H9 (cell line): ENCODE data around the gene OR2H2. TPM values are rescaled to one million over a fixed set of nuclear protein-coding genes. Genes with fewer than 3 reads are reported as not detected.

ENCODE experiments used
- DNase-seq: peaks from one replicate; pipeline ENCODE4 v3.0.0-alpha.2; 2017
- H2AFZ ChIP-seq: one replicate; pipeline ENCODE4 v1.6.1; 2013; ENCODE audit warnings: mild to moderate bottlenecking, low read length, control low read depth, moderate library complexity
- H2AK5ac ChIP-seq: 2 replicates; pipeline ENCODE4 v1.6.1; 2013; ENCODE audit warnings: low read length, control low read depth, mixed read lengths; ENCODE audit not compliant: insufficient read length
- H2BK120ac ChIP-seq: one replicate; pipeline ENCODE4 v1.6.1; 2013; ENCODE audit warnings: low read depth, mild to moderate bottlenecking, low read length, control low read depth, inconsistent platforms; ENCODE audit not compliant: poor library complexity, severe bottlenecking
- H2BK12ac ChIP-seq: 2 replicates; pipeline ENCODE4 v1.6.1; 2013; ENCODE audit warnings: low read length, control low read depth, mixed read lengths, low read depth; ENCODE audit not compliant: insufficient read length
- H2BK15ac ChIP-seq: 2 replicates; pipeline ENCODE4 v1.6.1; 2013; ENCODE audit warnings: low read depth, low read length, control low read depth
- H2BK20ac ChIP-seq: one replicate; pipeline ENCODE4 v1.6.1; 2013; ENCODE audit warnings: low read depth, mild to moderate bottlenecking, low read length, control low read depth, inconsistent platforms; ENCODE audit not compliant: poor library complexity, severe bottlenecking
- H2BK5ac ChIP-seq: 2 replicates; pipeline ENCODE4 v1.6.1; 2013; ENCODE audit warnings: low read length, control low read depth, mixed read lengths; ENCODE audit not compliant: insufficient read length
- H3K14ac ChIP-seq: 2 replicates; pipeline ENCODE4 v1.6.1; 2013; ENCODE audit warnings: low read length, control low read depth; ENCODE audit not compliant: insufficient read depth
- H3K18ac ChIP-seq: 2 replicates; pipeline ENCODE4 v1.6.1; 2013; ENCODE audit warnings: low read depth, mild to moderate bottlenecking, mixed read lengths, low read length, control low read depth; ENCODE audit not compliant: insufficient read length
- H3K23ac ChIP-seq: 2 replicates; pipeline ENCODE4 v1.6.1; 2013; ENCODE audit warnings: low read length, control low read depth, mixed read lengths, low read depth; ENCODE audit not compliant: insufficient read length
- H3K23me2 ChIP-seq: 2 replicates; pipeline ENCODE4 v1.6.1; 2013; ENCODE audit warnings: low read depth, mild to moderate bottlenecking, mixed read lengths, low read length, control low read depth; ENCODE audit not compliant: insufficient read length, poor library complexity, severe bottlenecking
- H3K27ac ChIP-seq: 2 replicates; pipeline ENCODE4 v1.5.1; 2013; ENCODE audit warnings: low read length, control low read depth, mixed read lengths, low read depth; ENCODE audit not compliant: insufficient read length
- H3K27me3 ChIP-seq: 2 replicates; pipeline ENCODE4 v1.6.1; 2013; ENCODE audit warnings: low read length, control low read depth, inconsistent platforms; ENCODE audit not compliant: insufficient read depth
- H3K4ac ChIP-seq: 2 replicates; pipeline ENCODE4 v1.6.1; 2013; ENCODE audit warnings: low read depth, mild to moderate bottlenecking, control low read depth, inconsistent platforms, low read length, moderate library complexity
- H3K4me1 ChIP-seq: 2 replicates; pipeline ENCODE4 v1.6.1; 2013; ENCODE audit warnings: low read length, control low read depth, inconsistent platforms; ENCODE audit not compliant: insufficient read depth
- H3K4me2 ChIP-seq: 2 replicates; pipeline ENCODE4 v1.6.1; 2013; ENCODE audit warnings: low read length, control low read depth, mixed read lengths; ENCODE audit not compliant: insufficient read length, insufficient read depth
- H3K56ac ChIP-seq: 2 replicates; pipeline ENCODE4 v1.6.1; 2013; ENCODE audit warnings: low read depth, mild to moderate bottlenecking, mixed read lengths, low read length, control low read depth; ENCODE audit not compliant: insufficient read length
- H3K79me1 ChIP-seq: 2 replicates; pipeline ENCODE4 v1.6.1; 2013; ENCODE audit warnings: low read depth, mild to moderate bottlenecking, moderate library complexity, low read length, control low read depth, inconsistent platforms; ENCODE audit not compliant: insufficient read depth, poor library complexity, severe bottlenecking
- H3K79me2 ChIP-seq: 2 replicates; pipeline ENCODE4 v1.6.1; 2013; ENCODE audit warnings: low read length, control low read depth, inconsistent platforms; ENCODE audit not compliant: insufficient read depth
- H3K9ac ChIP-seq: 2 replicates; pipeline ENCODE4 v1.6.1; 2013; ENCODE audit warnings: low read length, control low read depth, mixed read lengths; ENCODE audit not compliant: insufficient read length; ENCODE audit errors: extremely low read depth
- H3K9me3 ChIP-seq: one replicate; pipeline ENCODE4 v1.6.1; 2013; ENCODE audit warnings: low read depth, low read length, inconsistent platforms; ENCODE audit not compliant: control insufficient read depth
- H3T11ph ChIP-seq: one replicate; pipeline ENCODE4 v1.6.1; 2013; ENCODE audit warnings: mild to moderate bottlenecking, low read length, control low read depth, inconsistent platforms
- H4K20me1 ChIP-seq: one replicate; pipeline ENCODE4 v1.6.1; 2013; ENCODE audit not compliant: control insufficient read depth, insufficient read length, insufficient read depth
- H4K5ac ChIP-seq: 2 replicates; pipeline ENCODE4 v1.6.1; 2013; ENCODE audit warnings: low read depth, mild to moderate bottlenecking, mixed read lengths, low read length, control low read depth; ENCODE audit not compliant: insufficient read length
- H4K8ac ChIP-seq: replicated peaks from 2 replicates; pipeline ENCODE4 v1.6.1; 2013; ENCODE audit warnings: low read length, control low read depth, mixed read lengths, low read depth; ENCODE audit not compliant: insufficient read length
- H4K91ac ChIP-seq: 2 replicates; pipeline ENCODE4 v1.6.1; 2013; ENCODE audit warnings: low read depth, mild to moderate bottlenecking, moderate library complexity, mixed read lengths, low read length, control low read depth; ENCODE audit not compliant: insufficient read length
- H3K27ac Mint-ChIP-seq, 3 experiments: 2 replicates in 2 of 3; 3 replicates in 1 of 3; pipeline ENCODE4 v1.8.0; 2020 to 2021; ENCODE audit warnings: mixed read lengths in 3 of 3, mild to moderate bottlenecking in 1 of 3, moderate library complexity in 1 of 3
- H3K27me3 Mint-ChIP-seq: 2 replicates; pipeline ENCODE4 v1.8.0; 2021; ENCODE audit warnings: low read depth, mild to moderate bottlenecking, moderate library complexity, mixed read lengths
- H3K36me3 Mint-ChIP-seq, 3 experiments: 2 replicates in 2 of 3; 3 replicates in 1 of 3; pipeline ENCODE4 v1.8.0; 2020 to 2021; ENCODE audit warnings: low read depth in 3 of 3, mixed read lengths in 3 of 3; ENCODE audit not compliant: insufficient read depth in 1 of 3
- H3K4me1 Mint-ChIP-seq, 2 experiments: 2 replicates each; pipeline ENCODE4 v1.8.0; 2020; ENCODE audit warnings: mixed read lengths in 2 of 2
- H3K4me3 Mint-ChIP-seq, 2 experiments: 2 replicates in 1 of 2; 3 replicates in 1 of 2; pipeline ENCODE4 v1.8.0; 2020 to 2021; ENCODE audit warnings: mild to moderate bottlenecking in 2 of 2, mixed read lengths in 2 of 2, moderate library complexity in 1 of 2
- H3K9me3 Mint-ChIP-seq, 2 experiments: 2 replicates in 1 of 2; 3 replicates in 1 of 2; pipeline ENCODE4 v1.8.0; 2020; ENCODE audit warnings: mild to moderate bottlenecking in 2 of 2, mixed read lengths in 2 of 2, moderate library complexity in 1 of 2
- total RNA-seq: library from RNA; stranded (reverse); gene quantifications from 2 replicates; pipeline ENCODE4 v1.2.1, GENCODE V29; 2021
- TF ChIP-seq, protein P1 (sequence below): fragments of 200-600 bp; sonication (generic); conservative IDR thresholded peaks from 3 replicates; pipeline ENCODE4 v1.8.0; 2021; ENCODE audit warnings: antibody characterized with exemption, mild to moderate bottlenecking

The OR2H2 gene
- total RNA-seq, 1 experiment from 2014 or later = not detected

DNA sequence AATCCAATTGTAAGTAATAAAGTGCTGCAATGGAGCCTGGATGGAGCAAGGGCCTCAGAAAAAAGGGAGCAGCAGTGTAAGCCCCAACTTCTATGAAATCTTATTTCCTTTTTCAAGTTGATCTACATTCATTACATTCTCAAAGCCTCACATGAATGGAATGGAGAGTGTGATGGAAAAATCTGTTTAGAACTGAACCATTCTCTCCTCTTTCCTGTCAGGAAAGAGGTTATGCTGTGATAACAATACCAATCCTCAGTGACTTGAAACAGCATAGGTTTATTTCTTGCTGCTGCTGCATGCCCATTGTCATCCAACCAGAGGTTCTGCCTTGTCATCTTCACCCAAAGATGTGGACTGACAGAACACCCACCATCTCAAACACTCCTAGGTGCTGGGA, 8.9 kb upstream of the OR2H2 start:
- H3K4ac ChIP-seq = no peak overlapping the region
- no peaks in the 10 kb centered on the region for H3K23me2 ChIP-seq
- no peak overlapping the region for H2BK12ac ChIP-seq
- no peak overlapping the region for H3K14ac ChIP-seq
- no peak overlapping the region for H3K4me2 ChIP-seq
- H3K56ac ChIP-seq = no peak overlapping the region
- H3K27me3 Mint-ChIP-seq = peaks cover 9% of the 10 kb centered on the region
- no peaks in the 10 kb centered on the region for H3K79me1 ChIP-seq
- H3K4me1 Mint-ChIP-seq = peaks cover 9 to 11% of the 10 kb centered on the region in 2 experiments
- H3K27ac ChIP-seq = no peak overlapping the region
- H3K36me3 Mint-ChIP-seq = peaks cover 0 to 1% (median 0%) of the 10 kb centered on the region in 3 experiments; a peak in 1 of 7 replicates
- H3K23ac ChIP-seq = no peak overlapping the region
- H2AFZ ChIP-seq = no peak overlapping the region
- no peak overlapping the region for H3K18ac ChIP-seq
- no peaks in the 10 kb centered on the region; a peak in 1 of 5 replicates for H3K9me3 Mint-ChIP-seq
- H3K9ac ChIP-seq = no peak overlapping the region
- no peak overlapping the region for H2BK5ac ChIP-seq
- H2AK5ac ChIP-seq = no peak overlapping the region
- H3K27me3 ChIP-seq = no peaks in the 10 kb centered on the region; the same call in 1 of the 2 replicates
- no peak overlapping the region for H3K4me3 Mint-ChIP-seq
- H4K5ac ChIP-seq = no peak overlapping the region
- no peak overlapping the region for H4K91ac ChIP-seq
- no peak overlapping the region for H2BK120ac ChIP-seq
- no peak overlapping the region for H3K27ac Mint-ChIP-seq
- no peak for DNase-seq
- H3K9me3 ChIP-seq = no peaks in the 10 kb centered on the region
- H2BK15ac ChIP-seq = no peak overlapping the region
- H3T11ph ChIP-seq = no peak overlapping the region
- H3K4me1 ChIP-seq = peaks cover 2% of the 10 kb centered on the region; the same call in 1 of the 2 replicates
- H4K20me1 ChIP-seq = no peaks in the 10 kb centered on the region
- H2BK20ac ChIP-seq = no peak overlapping the region
- TF ChIP-seq, protein P1, sequence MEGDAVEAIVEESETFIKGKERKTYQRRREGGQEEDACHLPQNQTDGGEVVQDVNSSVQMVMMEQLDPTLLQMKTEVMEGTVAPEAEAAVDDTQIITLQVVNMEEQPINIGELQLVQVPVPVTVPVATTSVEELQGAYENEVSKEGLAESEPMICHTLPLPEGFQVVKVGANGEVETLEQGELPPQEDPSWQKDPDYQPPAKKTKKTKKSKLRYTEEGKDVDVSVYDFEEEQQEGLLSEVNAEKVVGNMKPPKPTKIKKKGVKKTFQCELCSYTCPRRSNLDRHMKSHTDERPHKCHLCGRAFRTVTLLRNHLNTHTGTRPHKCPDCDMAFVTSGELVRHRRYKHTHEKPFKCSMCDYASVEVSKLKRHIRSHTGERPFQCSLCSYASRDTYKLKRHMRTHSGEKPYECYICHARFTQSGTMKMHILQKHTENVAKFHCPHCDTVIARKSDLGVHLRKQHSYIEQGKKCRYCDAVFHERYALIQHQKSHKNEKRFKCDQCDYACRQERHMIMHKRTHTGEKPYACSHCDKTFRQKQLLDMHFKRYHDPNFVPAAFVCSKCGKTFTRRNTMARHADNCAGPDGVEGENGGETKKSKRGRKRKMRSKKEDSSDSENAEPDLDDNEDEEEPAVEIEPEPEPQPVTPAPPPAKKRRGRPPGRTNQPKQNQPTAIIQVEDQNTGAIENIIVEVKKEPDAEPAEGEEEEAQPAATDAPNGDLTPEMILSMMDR = no peak
- no peaks in the 10 kb centered on the region for H3K79me2 ChIP-seq
- no peak overlapping the region for H4K8ac ChIP-seq
